NK-92 treated with Interleukin-12 subunit alpha and Interleukin-12 subunit beta, amount 100 ng/mL, for 24 hours (cell line): Measurements from ENCODE around the gene THRA.
A peak's percentile ranks its signal among the peaks of the same experiment; 100 is the strongest.

Experiments used
- DNase-seq: peaks from one replicate; lab custom pipeline; 2025; lab: John Stamatoyannopoulos, UW

Gene THRA

DNA sequence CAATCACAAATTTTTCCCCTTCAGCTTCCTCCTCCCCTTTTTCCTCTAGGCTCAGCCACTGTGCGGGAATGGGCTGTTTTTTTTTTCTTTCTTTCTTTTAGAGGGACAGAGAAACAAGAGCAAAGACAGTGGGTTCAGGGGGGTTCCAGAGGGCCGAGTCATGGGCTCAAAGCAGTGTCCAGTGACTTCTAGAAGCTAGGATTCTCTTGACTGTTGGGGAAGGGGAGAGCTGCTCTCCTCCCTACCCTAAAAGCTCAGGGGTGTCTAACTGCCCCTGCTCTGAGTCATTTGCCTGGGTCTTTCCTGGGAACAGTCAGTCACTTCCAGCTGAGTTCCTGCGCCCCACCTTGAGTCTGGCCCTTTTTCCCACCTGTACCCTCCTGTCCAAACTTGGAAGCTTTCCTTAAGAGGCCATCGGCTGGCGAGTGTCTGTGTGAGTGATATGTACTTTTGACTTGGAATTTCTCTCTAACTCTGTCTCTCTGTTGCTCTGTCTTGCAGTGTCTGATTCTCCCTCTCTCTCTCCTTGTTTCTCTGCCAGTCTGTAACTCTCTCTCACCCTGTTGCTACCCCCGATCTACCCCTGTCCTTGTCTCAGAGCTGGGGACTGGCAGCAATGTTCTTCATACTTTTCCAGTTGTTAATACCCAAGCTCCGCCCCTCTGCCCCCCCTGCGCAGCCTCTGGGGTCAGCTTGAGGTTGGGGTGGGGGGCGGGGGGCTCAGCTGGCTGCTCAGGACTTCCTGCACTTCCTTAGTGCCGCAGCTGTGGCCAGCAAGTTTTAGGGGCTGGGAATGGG lies 2.4 kb downstream of the THRA start:
- no peak for DNase-seq

DNA sequence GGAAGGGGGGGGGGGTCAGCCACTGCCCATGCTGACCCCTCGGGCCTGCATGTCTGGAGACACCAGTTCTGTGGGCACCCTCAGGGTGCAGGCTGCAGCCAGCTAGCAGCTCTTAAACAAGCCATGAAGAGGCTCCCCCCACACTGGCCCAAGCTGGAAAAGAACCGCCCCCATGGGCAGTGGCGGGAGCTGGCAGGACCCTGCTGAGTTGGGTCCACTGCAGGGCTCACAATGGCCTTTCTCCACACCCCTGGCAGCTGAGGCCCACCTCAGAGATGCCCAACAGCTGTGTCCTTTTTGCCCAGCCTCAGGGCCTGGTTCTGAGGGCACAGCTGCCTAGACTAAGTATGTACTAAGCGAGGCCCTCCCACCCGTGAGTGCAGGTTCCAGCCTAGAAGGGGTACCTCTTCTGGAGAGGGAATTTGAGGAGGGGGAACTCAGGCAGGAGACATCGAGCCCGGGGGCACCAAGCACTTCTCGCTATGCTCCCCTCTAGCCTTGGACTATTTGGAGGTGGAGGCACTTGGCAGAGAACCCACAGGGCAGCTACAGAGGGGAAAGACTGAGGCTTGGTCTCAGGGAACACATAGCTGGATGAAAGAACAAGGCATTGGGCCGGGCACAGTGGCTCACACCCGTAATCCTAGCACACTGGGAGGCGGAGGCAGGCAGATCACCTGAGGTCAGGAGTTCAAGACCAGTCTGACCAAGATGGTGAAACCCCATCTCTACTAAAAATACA lies 3.2 kb downstream of the THRA start:
- no peak for DNase-seq

GRCh38 chr17:40067710-40068109 lies 4.9 kb downstream of the THRA start:
- no peak for DNase-seq

DNA sequence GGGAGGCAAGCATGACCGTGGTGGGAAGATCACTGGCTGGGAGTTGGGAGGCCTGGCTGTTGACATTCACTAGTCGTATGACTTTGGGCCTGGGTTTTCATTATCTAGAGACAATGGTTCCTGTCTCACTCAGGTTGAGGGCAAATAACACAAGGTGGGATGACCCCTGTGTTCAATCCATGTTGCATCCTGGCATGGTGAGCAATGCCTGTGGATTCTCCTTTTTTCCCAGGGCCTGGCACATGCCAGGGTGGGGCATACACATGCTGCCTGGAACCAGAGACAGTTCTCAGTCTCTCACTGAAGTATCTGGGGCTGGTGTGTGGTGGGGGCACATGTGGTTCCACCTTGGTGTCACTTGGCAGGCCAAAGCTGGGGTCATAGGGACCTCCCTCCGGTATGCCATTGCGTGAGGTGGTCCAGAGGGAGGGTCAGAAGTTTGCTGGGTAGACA lies 5.4 kb downstream of the THRA start:
- DNase-seq, result no peak

- DNase-seq, result no peak
Observed at GRCh38 chr17:40068584-40068916, 5.8 kb downstream of the THRA start.

DNA sequence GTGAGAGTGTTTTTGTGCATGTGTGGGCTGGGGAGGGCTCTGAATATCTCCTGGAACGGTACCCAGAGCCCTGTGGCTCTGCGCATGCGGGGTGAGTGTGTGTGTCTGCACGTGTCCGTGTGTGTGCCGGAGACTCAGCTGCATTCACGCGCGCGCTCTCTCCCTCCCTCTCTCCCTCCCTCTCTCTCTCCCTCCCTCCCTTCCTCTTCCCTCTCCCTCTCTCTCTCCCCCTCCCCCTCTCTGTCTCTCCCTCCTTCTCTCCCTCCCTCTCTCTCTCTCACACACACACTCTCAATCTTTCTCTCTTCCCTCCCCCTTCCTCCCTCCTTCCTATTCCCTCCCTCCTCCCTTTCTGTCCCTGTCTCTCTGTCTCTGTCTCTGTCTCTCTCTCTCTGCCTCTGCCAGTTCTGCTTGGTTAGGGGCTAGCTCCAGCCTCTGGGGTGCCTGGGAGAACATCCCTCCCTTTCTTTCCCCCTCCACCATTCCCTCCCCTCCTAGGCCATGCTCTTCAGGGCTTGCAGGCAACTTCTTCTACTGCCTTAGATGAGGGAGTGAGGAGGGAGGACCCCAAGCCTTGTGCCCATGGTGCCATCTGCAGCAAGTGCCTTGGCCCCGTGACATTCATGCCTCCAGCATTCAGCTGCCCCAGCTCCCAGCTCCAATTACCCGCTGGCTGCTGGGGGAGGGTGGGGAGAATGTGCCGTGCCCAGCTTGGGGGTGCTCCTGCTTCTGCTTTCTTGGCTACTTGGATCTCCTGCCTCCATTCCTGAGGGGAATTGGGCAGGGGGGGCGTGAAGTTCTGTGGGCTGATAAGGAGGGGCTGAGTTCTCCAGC lies 6.4 kb downstream of the THRA start:
- peak; percentile 50 for DNase-seq

- DNase-seq, result peak; percentile 26
Observed at GRCh38 chr17:40069751-40070708, 7.3 kb downstream of the THRA start.

- DNase-seq, result no peak
Observed at GRCh38 chr17:40070709-40071312, 8.0 kb downstream of the THRA start.

GRCh38 chr17:40071313-40072039 lies 8.7 kb downstream of the THRA start:
- no peak for DNase-seq

- no peak for DNase-seq
Observed at GRCh38 chr17:40072040-40072734, 9.4 kb downstream of the THRA start.

- no peak for DNase-seq
Observed at GRCh38 chr17:40072735-40073346, 10.1 kb downstream of the THRA start.

GRCh38 chr17:40073454-40074174 lies 10.8 kb downstream of the THRA start:
- no peak for DNase-seq

- DNase-seq, result no peak
Observed at GRCh38 chr17:40074175-40074512, 11.4 kb downstream of the THRA start.

DNA sequence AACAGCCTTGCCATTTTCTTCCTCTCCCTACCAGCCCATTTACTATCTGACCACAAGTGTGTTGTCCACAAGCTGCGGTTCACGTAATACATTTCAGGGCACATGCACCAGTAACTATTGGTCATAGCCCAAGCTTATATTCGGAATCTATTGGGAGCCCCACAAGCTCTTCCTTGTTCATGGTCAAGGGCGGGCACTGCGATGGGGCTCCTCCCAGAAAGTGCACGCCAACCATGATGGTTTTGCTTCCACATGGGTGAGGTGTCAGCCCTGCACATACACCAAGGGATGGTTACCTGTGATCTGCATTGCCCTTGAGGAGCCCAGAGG lies 12.1 kb downstream of the THRA start:
- no peak for DNase-seq

- DNase-seq, result peak; percentile 27
Observed at GRCh38 chr17:40075201-40075941, 12.6 kb downstream of the THRA start.

DNA sequence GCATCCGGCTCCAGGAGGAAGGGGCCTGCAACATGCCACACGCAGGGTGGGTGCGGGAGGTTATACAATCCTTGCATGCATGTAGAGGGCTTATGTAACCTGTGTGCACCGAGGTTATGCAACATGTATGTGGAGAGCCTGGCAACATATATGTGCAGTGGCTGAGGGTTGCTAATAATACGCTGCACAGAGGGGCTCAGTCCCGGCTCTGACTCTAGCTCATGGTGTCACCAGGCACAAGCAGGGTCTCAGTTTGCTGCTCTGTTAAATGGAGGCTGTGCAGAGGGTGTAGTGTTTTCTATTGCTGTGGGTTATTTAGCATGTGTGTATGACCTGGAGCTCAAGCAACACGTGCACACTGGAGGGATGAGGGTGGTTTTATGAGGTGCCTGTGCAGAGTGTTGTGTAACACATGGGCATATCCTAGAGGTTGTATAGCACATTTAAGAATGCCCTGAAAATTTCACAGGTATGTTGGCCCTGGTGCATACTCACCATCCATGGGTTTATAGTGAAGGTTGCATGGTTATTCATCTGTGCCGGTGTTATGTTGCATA lies 13.3 kb downstream of the THRA start:
- DNase-seq, result no peak

DNA sequence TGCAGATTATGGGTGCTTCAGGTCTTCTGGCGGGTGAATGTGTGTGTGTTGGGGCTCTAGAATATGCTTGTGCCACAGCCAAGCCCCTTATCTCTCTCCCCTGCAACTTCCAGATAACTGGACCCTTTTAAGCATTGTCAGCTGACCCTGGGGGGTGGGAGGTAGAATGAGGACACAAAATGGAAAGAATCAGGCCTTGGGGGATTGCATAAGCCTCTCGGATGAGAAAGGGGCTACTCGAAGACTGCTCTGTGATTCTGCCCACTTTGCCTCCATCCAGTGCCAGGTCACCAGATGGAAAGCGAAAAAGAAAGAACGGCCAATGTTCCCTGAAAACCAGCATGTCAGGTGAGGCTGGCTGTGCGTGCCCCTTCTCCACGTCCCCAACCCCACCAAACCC lies 13.8 kb downstream of the THRA start:
- no peak for DNase-seq

DNA sequence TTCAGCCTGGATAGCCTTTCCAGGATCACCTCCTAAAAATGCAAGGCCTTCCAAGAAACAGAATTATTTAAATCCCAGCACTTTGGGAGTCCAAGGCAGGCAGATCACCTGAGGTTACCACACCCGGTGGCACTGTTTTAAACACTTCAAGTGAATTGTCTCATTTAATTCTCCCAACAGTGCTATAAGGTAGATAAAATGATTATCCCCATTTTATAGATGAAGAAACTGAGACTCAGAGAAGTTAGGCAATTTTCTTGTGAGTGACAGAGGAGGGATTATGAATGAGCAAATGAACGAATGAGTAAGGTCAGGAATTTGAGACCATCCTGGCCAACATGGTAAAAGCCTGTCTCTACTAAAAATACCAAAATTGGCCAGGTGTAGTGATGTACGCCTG lies 16.8 kb downstream of the THRA start:
- DNase-seq, result no peak
